GM23338 (cell line): ENCODE measurements around the gene GFRAL. TPM values are rescaled to one million over a fixed set of nuclear protein-coding genes. Genes with fewer than 3 reads are reported as not detected.

Experiments
- ATAC-seq: fragments of 200-7000 bp; cut with Tn5 transposase; 3 replicates; pipeline ENCODE4 v1.9.1; 2020
- DNase-seq: peaks from one replicate; pipeline ENCODE4 v3.0.0-alpha.2; 2015; ENCODE audit warnings: low spot score
- H2AFZ ChIP-seq: fragments of 200-600 bp; sonication (generic); 2 replicates; pipeline ENCODE4 v1.8.0; 2016; ENCODE audit warnings: antibody characterized with exemption, mild to moderate bottlenecking, moderate library complexity
- H3F3A ChIP-seq: fragments of 200-600 bp; sonication (generic); replicated peaks from 2 replicates; pipeline ENCODE4 v1.8.0; 2017; ENCODE audit warnings: antibody characterized with exemption, mixed run types, low read depth
- H3K27ac ChIP-seq: fragments of 200-600 bp; sonication (generic); 2 replicates; pipeline ENCODE4 v1.6.1; 2016; ENCODE audit warnings: low read depth
- H3K27me3 ChIP-seq: fragments of 200-600 bp; sonication (generic); 2 replicates; pipeline ENCODE4 v1.8.0; 2016; ENCODE audit warnings: mild to moderate bottlenecking, mixed run types, moderate library complexity; ENCODE audit not compliant: insufficient read depth
- H3K36me3 ChIP-seq: fragments of 200-600 bp; sonication (generic); 2 replicates; pipeline ENCODE4 v1.8.0; 2016; ENCODE audit warnings: mild to moderate bottlenecking; ENCODE audit not compliant: insufficient read depth
- H3K4me1 ChIP-seq: fragments of 200-600 bp; sonication (generic); 2 replicates; pipeline ENCODE4 v1.8.0; 2016; ENCODE audit warnings: mild to moderate bottlenecking, moderate library complexity; ENCODE audit not compliant: insufficient read depth
- H3K4me2 ChIP-seq: fragments of 200-600 bp; sonication (generic); 2 replicates; pipeline ENCODE4 v1.7.1; 2017; ENCODE audit warnings: mixed run types
- H3K4me3 ChIP-seq: fragments of 200-600 bp; sonication (generic); 2 replicates; pipeline ENCODE4 v1.6.1; 2016; ENCODE audit warnings: mixed run types
- H3K79me2 ChIP-seq: fragments of 200-600 bp; sonication (generic); replicated peaks from 2 replicates; pipeline ENCODE4 v1.8.0; 2017; ENCODE audit warnings: mild to moderate bottlenecking; ENCODE audit not compliant: insufficient read depth
- H3K9me2 ChIP-seq: fragments of 200-600 bp; sonication (generic); 2 replicates; pipeline ENCODE4 v1.8.0; 2017; ENCODE audit not compliant: insufficient read depth
- H4K20me1 ChIP-seq: fragments of 200-600 bp; sonication (generic); replicated peaks from 2 replicates; pipeline ENCODE4 v1.8.0; 2017; ENCODE audit warnings: mild to moderate bottlenecking; ENCODE audit not compliant: insufficient read depth
- H3K27ac Mint-ChIP-seq: 2 replicates; pipeline ENCODE4 v1.8.0; 2020; ENCODE audit warnings: inconsistent platforms, mild to moderate bottlenecking, moderate library complexity, mixed read lengths
- H3K27me3 Mint-ChIP-seq: 3 replicates; pipeline ENCODE4 v1.8.0; 2022; ENCODE audit warnings: low read depth, mild to moderate bottlenecking, moderate library complexity, mixed read lengths, inconsistent platforms; ENCODE audit not compliant: insufficient read depth, poor library complexity
- H3K36me3 Mint-ChIP-seq: 3 replicates; pipeline ENCODE4 v1.8.0; 2021; ENCODE audit warnings: low read depth, mild to moderate bottlenecking, inconsistent platforms, moderate library complexity, mixed read lengths
- H3K4me1 Mint-ChIP-seq: 3 replicates; pipeline ENCODE4 v1.8.0; 2020; ENCODE audit warnings: mild to moderate bottlenecking, inconsistent platforms, mixed read lengths
- H3K4me3 Mint-ChIP-seq: 3 replicates; pipeline ENCODE4 v1.8.0; 2021; ENCODE audit warnings: moderate library complexity, mild to moderate bottlenecking, inconsistent platforms, mixed read lengths
- H3K9me3 Mint-ChIP-seq: 3 replicates; pipeline ENCODE4 v1.8.0; 2020; ENCODE audit warnings: moderate library complexity, mild to moderate bottlenecking, inconsistent platforms, mixed read lengths
- CREB1 ChIP-seq: fragments of 250-450 bp; sonication (Bioruptor Pico); IDR thresholded peaks from 2 replicates; pipeline ENCODE4 v1.5.0; 2020; ENCODE audit warnings: low read depth, mild to moderate bottlenecking, moderate library complexity
- EZH2 ChIP-seq: fragments of 200-600 bp; sonication (generic); IDR thresholded peaks from one replicate; pipeline ENCODE4 v1.8.0; 2017; ENCODE audit warnings: antibody characterized with exemption, mild to moderate bottlenecking, low read depth; ENCODE audit not compliant: unreplicated experiment
- EZH2phosphoT487 ChIP-seq: fragments of 200-600 bp; sonication (generic); IDR thresholded peaks from one replicate; pipeline ENCODE4 v1.8.1; 2018; ENCODE audit warnings: antibody characterized with exemption; ENCODE audit not compliant: unreplicated experiment
- JUNB ChIP-seq: IDR thresholded peaks from one replicate; pipeline ENCODE4 v1.6.1; 2016; ENCODE audit warnings: antibody characterized with exemption; ENCODE audit not compliant: unreplicated experiment
- NANOG ChIP-seq: IDR thresholded peaks from 2 replicates; pipeline ENCODE4 v1.6.1; 2016; ENCODE audit warnings: antibody characterized with exemption, borderline replicate concordance
- POLR2AphosphoS5 ChIP-seq: IDR thresholded peaks from 2 replicates; pipeline ENCODE4 v1.6.1; 2016; ENCODE audit warnings: antibody characterized with exemption, low read depth
- STAT1 ChIP-seq: IDR thresholded peaks from one replicate; pipeline ENCODE4 v1.6.1; 2016; ENCODE audit warnings: antibody characterized with exemption; ENCODE audit not compliant: unreplicated experiment
- ZNF114 ChIP-seq: fragments of 250-450 bp; sonication (Bioruptor Pico); IDR thresholded peaks from 2 replicates; pipeline ENCODE4 v1.5.0; 2020; ENCODE audit warnings: mild to moderate bottlenecking, moderate library complexity
- ZNF331 ChIP-seq: fragments of 250-450 bp; sonication (Bioruptor Pico); IDR thresholded peaks from 2 replicates; pipeline ENCODE4 v1.5.0; 2020; ENCODE audit warnings: low read depth, mild to moderate bottlenecking, moderate library complexity
- polyA plus RNA-seq: library from polyadenylated mRNA; unstranded; fragments of >200 nt; fragmentation: Nextera tagmentation; extraction: Ambion mirVana; gene quantifications from 2 replicates; pipeline ENCODE4 v1.2.1, GENCODE V29; 2016
- total RNA-seq: library from RNA; depleted of rRNA; stranded (reverse); fragments of >200 nt; shearing (Covaris generic); gene quantifications from 2 replicates; pipeline ENCODE4 v1.2.3, GENCODE V29; 2014
- TF ChIP-seq, protein P1 (sequence below): fragments of 250-450 bp; sonication (Bioruptor Pico); IDR thresholded peaks from 2 replicates; pipeline ENCODE4 v1.5.0; 2020; ENCODE audit warnings: mild to moderate bottlenecking, moderate library complexity
- TF ChIP-seq, protein P2 (sequence below): IDR thresholded peaks from one replicate; pipeline ENCODE4 v1.6.1; 2018; ENCODE audit warnings: antibody characterized with exemption; ENCODE audit not compliant: unreplicated experiment
- TF ChIP-seq, protein P3 (sequence below), 2 experiments: fragments of 200-600 bp in 1 of 2; sonication (generic) in 1 of 2; conservative IDR thresholded peaks; 2 replicates each; pipeline versions ENCODE4 v1.5.1 to v1.6.1; 2016 to 2017; ENCODE audit warnings: antibody characterized with exemption in 2 of 2, low read depth in 2 of 2, mild to moderate bottlenecking in 2 of 2, moderate library complexity in 1 of 2
- TF ChIP-seq, protein P4 (sequence below): IDR thresholded peaks from 2 replicates; pipeline ENCODE4 v1.6.1; 2016; ENCODE audit warnings: antibody characterized with exemption

The GFRAL gene
- total and polyA plus RNA-seq, 2 experiments from 2014 or later, result not detected

DNA sequence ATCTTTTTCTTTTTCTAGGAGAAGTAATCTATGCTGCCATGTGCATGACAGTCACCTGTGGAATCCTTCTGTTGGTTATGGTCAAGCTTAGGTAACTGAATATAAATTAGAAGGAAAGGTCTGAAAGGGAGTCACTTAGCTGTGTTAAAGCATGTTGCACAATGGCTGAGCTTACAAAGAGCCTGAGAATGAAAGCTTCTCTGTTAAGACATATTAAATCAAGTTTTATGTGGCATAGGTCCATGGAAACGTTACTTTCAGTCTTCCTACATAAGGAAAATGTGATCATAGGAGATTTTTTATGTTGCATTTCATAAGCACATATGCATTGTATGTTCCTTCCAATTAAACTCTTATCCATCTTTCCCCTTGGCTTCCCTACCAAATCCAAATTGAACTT is 72.1 kb downstream of the GFRAL start:
- Histone ChIP-seq H3K27me3 (no peaks in the 10 kb centered on the region), H3K27ac (no peak overlapping the region), H2AFZ (no peak overlapping the region), H3K9me2 (no peaks in the 10 kb centered on the region), H3K4me3 (no peak overlapping the region), H3F3A (no peaks in the 10 kb centered on the region), H3K36me3 (no peaks in the 10 kb centered on the region), H3K79me2 (no peaks in the 10 kb centered on the region), H3K4me1 (no peaks in the 10 kb centered on the region), H3K4me2 (no peak overlapping the region), H4K20me1 (no peaks in the 10 kb centered on the region)
- DNase-seq (no peak), ATAC-seq (no peak)
- no peak overlapping the region for H3K4me3 Mint-ChIP-seq
- TF ChIP-seq ZNF331, result no peak
- no peak for TF ChIP-seq POLR2AphosphoS5
- TF ChIP-seq NANOG, result no peak
- TF ChIP-seq, protein P1, sequence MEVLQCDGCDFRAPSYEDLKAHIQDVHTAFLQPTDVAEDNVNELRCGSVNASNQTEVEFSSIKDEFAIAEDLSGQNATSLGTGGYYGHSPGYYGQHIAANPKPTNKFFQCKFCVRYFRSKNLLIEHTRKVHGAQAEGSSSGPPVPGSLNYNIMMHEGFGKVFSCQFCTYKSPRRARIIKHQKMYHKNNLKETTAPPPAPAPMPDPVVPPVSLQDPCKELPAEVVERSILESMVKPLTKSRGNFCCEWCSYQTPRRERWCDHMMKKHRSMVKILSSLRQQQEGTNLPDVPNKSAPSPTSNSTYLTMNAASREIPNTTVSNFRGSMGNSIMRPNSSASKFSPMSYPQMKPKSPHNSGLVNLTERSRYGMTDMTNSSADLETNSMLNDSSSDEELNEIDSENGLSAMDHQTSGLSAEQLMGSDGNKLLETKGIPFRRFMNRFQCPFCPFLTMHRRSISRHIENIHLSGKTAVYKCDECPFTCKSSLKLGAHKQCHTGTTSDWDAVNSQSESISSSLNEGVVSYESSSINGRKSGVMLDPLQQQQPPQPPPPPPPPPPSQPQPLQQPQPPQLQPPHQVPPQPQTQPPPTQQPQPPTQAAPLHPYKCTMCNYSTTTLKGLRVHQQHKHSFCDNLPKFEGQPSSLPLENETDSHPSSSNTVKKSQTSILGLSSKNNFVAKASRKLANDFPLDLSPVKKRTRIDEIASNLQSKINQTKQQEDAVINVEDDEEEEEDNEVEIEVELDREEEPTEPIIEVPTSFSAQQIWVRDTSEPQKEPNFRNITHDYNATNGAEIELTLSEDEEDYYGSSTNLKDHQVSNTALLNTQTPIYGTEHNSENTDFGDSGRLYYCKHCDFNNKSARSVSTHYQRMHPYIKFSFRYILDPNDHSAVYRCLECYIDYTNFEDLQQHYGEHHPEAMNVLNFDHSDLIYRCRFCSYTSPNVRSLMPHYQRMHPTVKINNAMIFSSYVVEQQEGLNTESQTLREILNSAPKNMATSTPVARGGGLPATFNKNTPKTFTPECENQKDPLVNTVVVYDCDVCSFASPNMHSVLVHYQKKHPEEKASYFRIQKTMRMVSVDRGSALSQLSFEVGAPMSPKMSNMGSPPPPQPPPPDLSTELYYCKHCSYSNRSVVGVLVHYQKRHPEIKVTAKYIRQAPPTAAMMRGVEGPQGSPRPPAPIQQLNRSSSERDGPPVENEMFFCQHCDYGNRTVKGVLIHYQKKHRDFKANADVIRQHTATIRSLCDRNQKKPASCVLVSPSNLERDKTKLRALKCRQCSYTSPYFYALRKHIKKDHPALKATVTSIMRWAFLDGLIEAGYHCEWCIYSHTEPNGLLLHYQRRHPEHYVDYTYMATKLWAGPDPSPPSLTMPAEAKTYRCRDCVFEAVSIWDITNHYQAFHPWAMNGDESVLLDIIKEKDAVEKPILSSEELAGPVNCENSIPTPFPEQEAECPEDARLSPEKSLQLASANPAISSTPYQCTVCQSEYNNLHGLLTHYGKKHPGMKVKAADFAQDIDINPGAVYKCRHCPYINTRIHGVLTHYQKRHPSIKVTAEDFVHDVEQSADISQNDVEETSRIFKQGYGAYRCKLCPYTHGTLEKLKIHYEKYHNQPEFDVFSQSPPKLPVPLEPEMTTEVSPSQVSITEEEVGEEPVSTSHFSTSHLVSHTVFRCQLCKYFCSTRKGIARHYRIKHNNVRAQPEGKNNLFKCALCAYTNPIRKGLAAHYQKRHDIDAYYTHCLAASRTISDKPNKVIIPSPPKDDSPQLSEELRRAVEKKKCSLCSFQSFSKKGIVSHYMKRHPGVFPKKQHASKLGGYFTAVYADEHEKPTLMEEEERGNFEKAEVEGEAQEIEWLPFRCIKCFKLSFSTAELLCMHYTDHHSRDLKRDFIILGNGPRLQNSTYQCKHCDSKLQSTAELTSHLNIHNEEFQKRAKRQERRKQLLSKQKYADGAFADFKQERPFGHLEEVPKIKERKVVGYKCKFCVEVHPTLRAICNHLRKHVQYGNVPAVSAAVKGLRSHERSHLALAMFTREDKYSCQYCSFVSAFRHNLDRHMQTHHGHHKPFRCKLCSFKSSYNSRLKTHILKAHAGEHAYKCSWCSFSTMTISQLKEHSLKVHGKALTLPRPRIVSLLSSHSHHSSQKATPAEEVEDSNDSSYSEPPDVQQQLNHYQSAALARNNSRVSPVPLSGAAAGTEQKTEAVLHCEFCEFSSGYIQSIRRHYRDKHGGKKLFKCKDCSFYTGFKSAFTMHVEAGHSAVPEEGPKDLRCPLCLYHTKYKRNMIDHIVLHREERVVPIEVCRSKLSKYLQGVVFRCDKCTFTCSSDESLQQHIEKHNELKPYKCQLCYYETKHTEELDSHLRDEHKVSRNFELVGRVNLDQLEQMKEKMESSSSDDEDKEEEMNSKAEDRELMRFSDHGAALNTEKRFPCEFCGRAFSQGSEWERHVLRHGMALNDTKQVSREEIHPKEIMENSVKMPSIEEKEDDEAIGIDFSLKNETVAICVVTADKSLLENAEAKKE (CRISPR knock-in tag), result no peak
- TF ChIP-seq EZH2, result no peak
- no peak for TF ChIP-seq EZH2phosphoT487
- TF ChIP-seq, protein P2, sequence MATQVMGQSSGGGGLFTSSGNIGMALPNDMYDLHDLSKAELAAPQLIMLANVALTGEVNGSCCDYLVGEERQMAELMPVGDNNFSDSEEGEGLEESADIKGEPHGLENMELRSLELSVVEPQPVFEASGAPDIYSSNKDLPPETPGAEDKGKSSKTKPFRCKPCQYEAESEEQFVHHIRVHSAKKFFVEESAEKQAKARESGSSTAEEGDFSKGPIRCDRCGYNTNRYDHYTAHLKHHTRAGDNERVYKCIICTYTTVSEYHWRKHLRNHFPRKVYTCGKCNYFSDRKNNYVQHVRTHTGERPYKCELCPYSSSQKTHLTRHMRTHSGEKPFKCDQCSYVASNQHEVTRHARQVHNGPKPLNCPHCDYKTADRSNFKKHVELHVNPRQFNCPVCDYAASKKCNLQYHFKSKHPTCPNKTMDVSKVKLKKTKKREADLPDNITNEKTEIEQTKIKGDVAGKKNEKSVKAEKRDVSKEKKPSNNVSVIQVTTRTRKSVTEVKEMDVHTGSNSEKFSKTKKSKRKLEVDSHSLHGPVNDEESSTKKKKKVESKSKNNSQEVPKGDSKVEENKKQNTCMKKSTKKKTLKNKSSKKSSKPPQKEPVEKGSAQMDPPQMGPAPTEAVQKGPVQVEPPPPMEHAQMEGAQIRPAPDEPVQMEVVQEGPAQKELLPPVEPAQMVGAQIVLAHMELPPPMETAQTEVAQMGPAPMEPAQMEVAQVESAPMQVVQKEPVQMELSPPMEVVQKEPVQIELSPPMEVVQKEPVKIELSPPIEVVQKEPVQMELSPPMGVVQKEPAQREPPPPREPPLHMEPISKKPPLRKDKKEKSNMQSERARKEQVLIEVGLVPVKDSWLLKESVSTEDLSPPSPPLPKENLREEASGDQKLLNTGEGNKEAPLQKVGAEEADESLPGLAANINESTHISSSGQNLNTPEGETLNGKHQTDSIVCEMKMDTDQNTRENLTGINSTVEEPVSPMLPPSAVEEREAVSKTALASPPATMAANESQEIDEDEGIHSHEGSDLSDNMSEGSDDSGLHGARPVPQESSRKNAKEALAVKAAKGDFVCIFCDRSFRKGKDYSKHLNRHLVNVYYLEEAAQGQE, result no peak
- TF ChIP-seq, protein P3, sequence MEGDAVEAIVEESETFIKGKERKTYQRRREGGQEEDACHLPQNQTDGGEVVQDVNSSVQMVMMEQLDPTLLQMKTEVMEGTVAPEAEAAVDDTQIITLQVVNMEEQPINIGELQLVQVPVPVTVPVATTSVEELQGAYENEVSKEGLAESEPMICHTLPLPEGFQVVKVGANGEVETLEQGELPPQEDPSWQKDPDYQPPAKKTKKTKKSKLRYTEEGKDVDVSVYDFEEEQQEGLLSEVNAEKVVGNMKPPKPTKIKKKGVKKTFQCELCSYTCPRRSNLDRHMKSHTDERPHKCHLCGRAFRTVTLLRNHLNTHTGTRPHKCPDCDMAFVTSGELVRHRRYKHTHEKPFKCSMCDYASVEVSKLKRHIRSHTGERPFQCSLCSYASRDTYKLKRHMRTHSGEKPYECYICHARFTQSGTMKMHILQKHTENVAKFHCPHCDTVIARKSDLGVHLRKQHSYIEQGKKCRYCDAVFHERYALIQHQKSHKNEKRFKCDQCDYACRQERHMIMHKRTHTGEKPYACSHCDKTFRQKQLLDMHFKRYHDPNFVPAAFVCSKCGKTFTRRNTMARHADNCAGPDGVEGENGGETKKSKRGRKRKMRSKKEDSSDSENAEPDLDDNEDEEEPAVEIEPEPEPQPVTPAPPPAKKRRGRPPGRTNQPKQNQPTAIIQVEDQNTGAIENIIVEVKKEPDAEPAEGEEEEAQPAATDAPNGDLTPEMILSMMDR (conservative IDR thresholded peaks at IDR 0.05; ENCODE audit: low read depth in 2 of 2), result no peak
- TF ChIP-seq STAT1, result no peak
- no peak for TF ChIP-seq JUNB
- TF ChIP-seq, protein P4, sequence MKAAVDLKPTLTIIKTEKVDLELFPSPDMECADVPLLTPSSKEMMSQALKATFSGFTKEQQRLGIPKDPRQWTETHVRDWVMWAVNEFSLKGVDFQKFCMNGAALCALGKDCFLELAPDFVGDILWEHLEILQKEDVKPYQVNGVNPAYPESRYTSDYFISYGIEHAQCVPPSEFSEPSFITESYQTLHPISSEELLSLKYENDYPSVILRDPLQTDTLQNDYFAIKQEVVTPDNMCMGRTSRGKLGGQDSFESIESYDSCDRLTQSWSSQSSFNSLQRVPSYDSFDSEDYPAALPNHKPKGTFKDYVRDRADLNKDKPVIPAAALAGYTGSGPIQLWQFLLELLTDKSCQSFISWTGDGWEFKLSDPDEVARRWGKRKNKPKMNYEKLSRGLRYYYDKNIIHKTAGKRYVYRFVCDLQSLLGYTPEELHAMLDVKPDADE, result no peak
- TF ChIP-seq CREB1 (CRISPR knock-in tag), result no peak
- TF ChIP-seq ZNF114 (CRISPR knock-in tag), result no peak
- no peaks in the 10 kb centered on the region for H3K27me3 Mint-ChIP-seq
- H3K27ac Mint-ChIP-seq, result no peak overlapping the region
- no peaks in the 10 kb centered on the region for H3K9me3 Mint-ChIP-seq
- H3K36me3 Mint-ChIP-seq, result no peaks in the 10 kb centered on the region
- H3K4me1 Mint-ChIP-seq, result no peaks in the 10 kb centered on the region
